OCI-LY7 (cell line): ENCODE data around the gene RCSD1. TPM values are rescaled to one million over a fixed set of nuclear protein-coding genes. Genes with fewer than 3 reads are reported as not detected.

Experiments
- BruUV-seq: library from RNA; stranded (reverse); fragments of 400-500 nt; replicated peaks from 2 replicates; lab custom pipeline; 2021; lab: Mats Ljungman, UMichigan
- CTCF ChIA-PET: fragments of 300-600 bp; sonication (Branson Sonifier 250); formaldehyde crosslinking; loops from one replicate; lab custom pipeline; 2022; ENCODE audit warnings: antibody characterized with exemption; ENCODE audit not compliant: unreplicated experiment; lab: Charles Lee
- POLR2A ChIA-PET: fragments of 300-600 bp; sonication (Branson Sonifier 250); formaldehyde crosslinking; loops from one replicate; lab custom pipeline; 2022; ENCODE audit warnings: antibody characterized with exemption; lab: Charles Lee
- DNase-seq: peaks from one replicate; pipeline ENCODE4 v3.0.0-alpha.2; 2015; ENCODE audit warnings: low spot score
- H2AFZ ChIP-seq: fragments of 200-600 bp; sonication (generic), shearing (Covaris generic); 2 replicates; pipeline ENCODE4 v1.6.1; 2014; ENCODE audit warnings: mild to moderate bottlenecking, antibody characterized with exemption, low read length, moderate library complexity
- H3K27ac ChIP-seq: fragments of 200-600 bp; sonication (generic); 2 replicates; pipeline ENCODE4 v1.5.1; 2014; ENCODE audit warnings: mixed run types, low read depth, mild to moderate bottlenecking, moderate library complexity, low read length, inconsistent platforms; ENCODE audit not compliant: poor library complexity, severe bottlenecking
- H3K36me3 ChIP-seq: fragments of 200-600 bp; sonication (generic); 2 replicates; pipeline ENCODE4 v1.6.1; 2014; ENCODE audit warnings: mild to moderate bottlenecking, antibody characterized with exemption, low read length, moderate library complexity, mixed read lengths; ENCODE audit not compliant: insufficient read depth
- H3K4me1 ChIP-seq: fragments of 200-600 bp; sonication (generic); 2 replicates; pipeline ENCODE4 v1.5.1; 2014; ENCODE audit warnings: mild to moderate bottlenecking, low read length; ENCODE audit not compliant: insufficient read depth, poor library complexity, severe bottlenecking
- H3K4me2 ChIP-seq: fragments of 200-600 bp; sonication (generic); 2 replicates; pipeline ENCODE4 v1.6.1; 2014; ENCODE audit warnings: mild to moderate bottlenecking, low read length
- H3K4me3 ChIP-seq: fragments of 200-600 bp; sonication (generic); 2 replicates; pipeline ENCODE4 v1.5.1; 2014; ENCODE audit warnings: mild to moderate bottlenecking, low read depth, low read length; ENCODE audit not compliant: poor library complexity, severe bottlenecking
- H3K79me2 ChIP-seq: fragments of 200-600 bp; sonication (generic); 2 replicates; pipeline ENCODE4 v1.6.1; 2016; ENCODE audit warnings: low read depth, mild to moderate bottlenecking, low read length, moderate library complexity, mixed read lengths; ENCODE audit not compliant: insufficient read depth
- H3K9me2 ChIP-seq: fragments of 200-600 bp; sonication (generic); 2 replicates; pipeline ENCODE4 v1.6.1; 2016; ENCODE audit warnings: mild to moderate bottlenecking, low read length, mixed read lengths; ENCODE audit not compliant: insufficient read depth
- H3K9me3 ChIP-seq: fragments of 200-600 bp; sonication (generic); 2 replicates; pipeline ENCODE4 v1.6.1; 2014; ENCODE audit warnings: mild to moderate bottlenecking, mixed run types, low read length, mixed read lengths
- H4K20me1 ChIP-seq: fragments of 200-600 bp; sonication (generic); 2 replicates; pipeline ENCODE4 v1.6.1; 2014; ENCODE audit warnings: mild to moderate bottlenecking, antibody characterized with exemption, low read length, moderate library complexity, mixed read lengths; ENCODE audit not compliant: insufficient read depth
- CTCF ChIP-seq: fragments of 200-600 bp; sonication (generic); conservative IDR thresholded peaks from 2 replicates; pipeline ENCODE4 v1.5.1; 2014; ENCODE audit warnings: mild to moderate bottlenecking, antibody characterized with exemption, low read length, moderate library complexity, mixed read lengths
- EZH2phosphoT487 ChIP-seq: fragments of 200-600 bp; sonication (generic); IDR thresholded peaks from 2 replicates; pipeline ENCODE4 v1.6.1; 2018; ENCODE audit warnings: low read depth, borderline replicate concordance, mild to moderate bottlenecking, mixed run types, antibody characterized with exemption, low read length, moderate library complexity, mixed read lengths
- intact Hi-C: fragments of 100-400 bp; cut with micrococcal nuclease; formaldehyde crosslinking; loops from one replicate; pipeline ENCODE4 v1.10.0; 2022; ENCODE audit not compliant: unreplicated experiment
- total RNA-seq, 2 experiments: library from RNA; depleted of rRNA in 1 of 2; stranded (reverse); fragments of >200 nt in 1 of 2; shearing (Covaris generic) in 1 of 2; gene quantifications; 2 replicates each; pipeline ENCODE4 v1.2.3, GENCODE V29; 2014 to 2022

The RCSD1 gene
- total RNA-seq, 2 experiments from 2014 or later, result 161 to 164 TPM

- intact Hi-C loops, result no loop called here
- peaks cover 97% of the 10 kb centered on the region for H3K36me3 ChIP-seq
- BruUV-seq, result no TSS peak
- peaks cover 26% of the 10 kb centered on the region for H3K79me2 ChIP-seq
- POLR2A ChIA-PET, result no interaction called here
- no peak overlapping the region for H2AFZ ChIP-seq
- H3K9me3 ChIP-seq, result no peaks in the 10 kb centered on the region
- H4K20me1 ChIP-seq, result peaks cover 12% of the 10 kb centered on the region; the same call in 1 of the 2 replicates
- no peak overlapping the region for H3K4me3 ChIP-seq
- H3K4me1 ChIP-seq, result peaks cover 50% of the 10 kb centered on the region
- CTCF ChIA-PET, result no interaction called here
- TF ChIP-seq EZH2phosphoT487 (no peak), CTCF (no peak)
- no peaks in the 10 kb centered on the region for H3K9me2 ChIP-seq
- no peak for DNase-seq
- H3K27ac ChIP-seq, result no peak overlapping the region
- no peak overlapping the region for H3K4me2 ChIP-seq
Measured at GRCh38 chr1:167683641-167684502, 53.8 kb downstream of the RCSD1 start.

DNA sequence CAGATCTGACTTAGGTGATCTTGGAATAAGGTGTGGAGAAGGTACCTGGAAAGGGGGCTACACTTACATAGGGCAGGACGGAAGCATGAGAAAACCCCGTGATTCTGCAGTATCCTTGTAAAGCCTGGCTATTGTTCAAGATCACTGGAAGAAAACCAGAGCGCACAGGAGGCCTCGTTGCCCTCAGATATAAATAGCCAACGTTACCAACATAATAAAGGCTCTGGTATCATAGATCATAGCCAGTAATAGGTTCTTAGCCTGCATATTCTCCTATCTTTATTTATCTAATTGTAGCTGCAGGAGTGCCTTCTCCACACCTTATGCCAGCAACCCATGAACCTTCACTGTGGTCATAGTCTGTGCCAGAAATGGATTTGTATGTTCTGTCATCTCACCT lies 55.8 kb downstream of the RCSD1 start:
- POLR2A ChIA-PET, result no interaction called here
- peaks cover 9% of the 10 kb centered on the region; the same call in 1 of the 2 replicates for H3K79me2 ChIP-seq
- DNase-seq, result no peak
- H3K36me3 ChIP-seq, result peaks cover 97% of the 10 kb centered on the region
- TSS peak; percentile 7 for BruUV-seq
- no peaks in the 10 kb centered on the region for H3K9me3 ChIP-seq
- CTCF ChIA-PET, result interaction anchor here (0.6 kb wide), 1 partner anchor 85 kb away, joined by 3 read pairs; no protein-coding TSS in a partner anchor
- H4K20me1 ChIP-seq, result peaks cover 18% of the 10 kb centered on the region; the same call in 1 of the 2 replicates
- H3K4me3 ChIP-seq, result no peak overlapping the region
- H3K9me2 ChIP-seq, result no peaks in the 10 kb centered on the region
- peaks cover 30% of the 10 kb centered on the region for H3K4me1 ChIP-seq
- TF ChIP-seq EZH2phosphoT487, result no peak
- no peak for TF ChIP-seq CTCF
- no peak overlapping the region for H3K4me2 ChIP-seq
- H2AFZ ChIP-seq, result no peak overlapping the region
- intact Hi-C loops, result no loop called here
- H3K27ac ChIP-seq, result no peak overlapping the region
